Mammary epithelial cell (primary cell): ENCODE results near the gene PTGES2.
"Not testable (repeated sequence)": the region's sequence is repeated elsewhere in the genome, so short reads cannot be mapped to it uniquely, and the experiment has no call there.

Experiments
- EZH2 ChIP-seq: IDR thresholded peaks from 2 replicates; pipeline ENCODE4 v1.6.1; 2012; ENCODE audit warnings: low read length, inconsistent platforms, borderline replicate concordance
- TF ChIP-seq, protein P1 (sequence below), 2 donors: IDR thresholded peaks in 1 of 2; conservative IDR thresholded peaks in 1 of 2; 2 replicates each; pipeline ENCODE4 v1.5.1; 2011 to 2012; ENCODE audit warnings: inconsistent platforms in 2 of 2, low read length in 2 of 2, mild to moderate bottlenecking in 2 of 2, control low read depth in 1 of 2, low read depth in 1 of 2; ENCODE audit not compliant: insufficient read depth in 1 of 2; ENCODE audit errors: extremely low read depth in 1 of 2

DNA sequence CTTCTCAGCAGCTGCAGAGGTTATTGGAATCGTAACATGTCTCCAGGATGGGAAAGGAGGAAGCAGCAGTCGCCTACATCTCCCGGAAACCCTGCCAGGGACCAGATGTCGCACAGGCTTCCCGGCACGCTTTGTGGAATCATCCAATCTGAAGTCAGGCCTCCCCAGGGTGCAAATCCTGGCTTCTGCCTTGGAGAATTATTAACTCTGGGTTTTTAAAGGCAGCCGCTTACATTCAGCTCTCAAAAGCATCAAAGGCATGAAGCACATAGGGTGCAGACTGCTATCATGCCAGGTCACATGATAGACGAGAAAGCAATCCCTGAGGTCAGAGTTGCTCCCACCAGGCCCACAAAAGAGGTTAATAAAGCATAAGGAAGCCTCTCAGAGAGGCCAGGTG, 4.6 kb upstream of the PTGES2 start:
- TF ChIP-seq, protein P1, sequence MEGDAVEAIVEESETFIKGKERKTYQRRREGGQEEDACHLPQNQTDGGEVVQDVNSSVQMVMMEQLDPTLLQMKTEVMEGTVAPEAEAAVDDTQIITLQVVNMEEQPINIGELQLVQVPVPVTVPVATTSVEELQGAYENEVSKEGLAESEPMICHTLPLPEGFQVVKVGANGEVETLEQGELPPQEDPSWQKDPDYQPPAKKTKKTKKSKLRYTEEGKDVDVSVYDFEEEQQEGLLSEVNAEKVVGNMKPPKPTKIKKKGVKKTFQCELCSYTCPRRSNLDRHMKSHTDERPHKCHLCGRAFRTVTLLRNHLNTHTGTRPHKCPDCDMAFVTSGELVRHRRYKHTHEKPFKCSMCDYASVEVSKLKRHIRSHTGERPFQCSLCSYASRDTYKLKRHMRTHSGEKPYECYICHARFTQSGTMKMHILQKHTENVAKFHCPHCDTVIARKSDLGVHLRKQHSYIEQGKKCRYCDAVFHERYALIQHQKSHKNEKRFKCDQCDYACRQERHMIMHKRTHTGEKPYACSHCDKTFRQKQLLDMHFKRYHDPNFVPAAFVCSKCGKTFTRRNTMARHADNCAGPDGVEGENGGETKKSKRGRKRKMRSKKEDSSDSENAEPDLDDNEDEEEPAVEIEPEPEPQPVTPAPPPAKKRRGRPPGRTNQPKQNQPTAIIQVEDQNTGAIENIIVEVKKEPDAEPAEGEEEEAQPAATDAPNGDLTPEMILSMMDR (conservative IDR thresholded peaks at IDR 0.05 in 1 of 2, IDR thresholded peaks at IDR 0.05 in 1 of 2; ENCODE audit: extremely low read depth in 1 of 2, insufficient read depth in 1 of 2, low read depth in 1 of 2, low read length in 2 of 2), result not testable (repeated sequence)
- TF ChIP-seq EZH2, result not testable (repeated sequence)
